HEK293 (cell line): ENCODE data around the gene DNAJB6.

Experiments used
- CTCF ChIA-PET: fragments of 350-600 bp; formaldehyde crosslinking; extraction: SDS; loops from one replicate; lab custom pipeline; 2021; ENCODE audit warnings: antibody characterized with exemption; lab: Yijun Ruan, JAX
- POLR2A ChIA-PET: fragments of 300-600 bp; formaldehyde crosslinking; extraction: SDS; loops from one replicate; lab custom pipeline; 2020; ENCODE audit warnings: antibody characterized with exemption, inconsistent platforms; lab: Yijun Ruan, JAX
- H3K27ac ChIP-seq: fragments of 200-500 bp; sonication (Bioruptor generic); 2 replicates; pipeline ENCODE4 v1.5.1; 2014; ENCODE audit warnings: low read depth, low read length, control low read depth, inconsistent platforms; ENCODE audit errors: extremely low read depth
- H3K36me3 ChIP-seq, 2 experiments: fragments of 200-500 bp in 1 of 2; sonication (Bioruptor generic) in 1 of 2; 1 replicate in 1 of 2; 2 replicates in 1 of 2; pipeline ENCODE4 v1.5.1; 2014 to 2017; ENCODE audit warnings: inconsistent platforms in 2 of 2, low read length in 2 of 2; ENCODE audit not compliant: control insufficient read depth in 2 of 2, insufficient read depth in 1 of 2
- H3K4me1 ChIP-seq: fragments of 200-500 bp; sonication (Bioruptor generic); 2 replicates; pipeline ENCODE4 v1.5.1; 2014; ENCODE audit warnings: mild to moderate bottlenecking, low read length, inconsistent platforms; ENCODE audit not compliant: control insufficient read depth, insufficient read depth
- H3K4me3 ChIP-seq: 2 replicates; pipeline ENCODE4 v1.5.1; 2011; ENCODE audit warnings: low read depth, mild to moderate bottlenecking, control low read depth, low read length, moderate library complexity
- H3K9me3 ChIP-seq: fragments of 200-500 bp; sonication (Bioruptor generic); 2 replicates; pipeline ENCODE4 v1.5.1; 2014; ENCODE audit warnings: low read depth, low read length, inconsistent platforms; ENCODE audit not compliant: control insufficient read depth, insufficient read depth
- ATF2 ChIP-seq: fragments of 450-650 bp; formaldehyde crosslinking; IDR thresholded peaks from 2 replicates; pipeline ENCODE4 v1.5.1; 2016; ENCODE audit warnings: missing biosample characterization, missing genetic modification characterization, low read depth
- EGR2 ChIP-seq: fragments of 450-650 bp; formaldehyde crosslinking; IDR thresholded peaks from 2 replicates; pipeline ENCODE4 v1.5.1; 2016; ENCODE audit warnings: low read depth, missing biosample characterization, missing genetic modification characterization
- GLIS1 ChIP-seq: fragments of 450-650 bp; formaldehyde crosslinking; IDR thresholded peaks from 2 replicates; pipeline ENCODE4 v1.5.1; 2016; ENCODE audit warnings: missing biosample characterization, missing genetic modification characterization
- IKZF3 ChIP-seq: fragments of 450-650 bp; IDR thresholded peaks from 2 replicates; pipeline ENCODE4 v1.5.0; 2018; ENCODE audit warnings: missing biosample characterization, mild to moderate bottlenecking, missing genetic modification characterization, moderate library complexity
- TCF7L2 ChIP-seq: IDR thresholded peaks from 2 replicates; pipeline ENCODE4 v1.6.1; 2011; ENCODE audit warnings: low read depth, mild to moderate bottlenecking, inconsistent platforms, low read length, moderate library complexity, borderline replicate concordance
- ZBTB11 ChIP-seq: fragments of 450-650 bp; formaldehyde crosslinking; conservative IDR thresholded peaks from 2 replicates; pipeline ENCODE4 v1.5.1; 2016; ENCODE audit warnings: low read depth, missing biosample characterization, missing genetic modification characterization
- ZBTB20 ChIP-seq: fragments of 450-650 bp; formaldehyde crosslinking; IDR thresholded peaks from 2 replicates; pipeline ENCODE4 v1.5.1; 2016; ENCODE audit warnings: missing biosample characterization, missing genetic modification characterization
- ZNF132 ChIP-seq: fragments of 450-650 bp; formaldehyde crosslinking; IDR thresholded peaks from 2 replicates; pipeline ENCODE4 v1.5.1; 2017; ENCODE audit warnings: missing biosample characterization, missing genetic modification characterization, borderline replicate concordance
- ZNF16 ChIP-seq: fragments of 450-650 bp; formaldehyde crosslinking; IDR thresholded peaks from 2 replicates; pipeline ENCODE4 v1.5.1; 2016; ENCODE audit warnings: low read depth, missing biosample characterization, missing genetic modification characterization
- ZNF221 ChIP-seq: fragments of 450-650 bp; formaldehyde crosslinking; IDR thresholded peaks from 2 replicates; pipeline ENCODE4 v1.5.1; 2017; ENCODE audit warnings: missing biosample characterization, missing genetic modification characterization, borderline replicate concordance
- ZNF302 ChIP-seq: fragments of 450-650 bp; formaldehyde crosslinking; IDR thresholded peaks from 2 replicates; pipeline ENCODE4 v1.5.1; 2016; ENCODE audit warnings: missing biosample characterization, missing genetic modification characterization, low read depth
- ZNF324 ChIP-seq: fragments of 450-650 bp; formaldehyde crosslinking; IDR thresholded peaks from 2 replicates; pipeline ENCODE4 v1.5.1; 2016; ENCODE audit warnings: missing biosample characterization, missing genetic modification characterization
- ZNF48 ChIP-seq: fragments of 450-650 bp; formaldehyde crosslinking; IDR thresholded peaks from 2 replicates; pipeline ENCODE4 v1.5.1; 2016; ENCODE audit warnings: missing biosample characterization, missing genetic modification characterization
- ZNF513 ChIP-seq: fragments of 450-650 bp; IDR thresholded peaks from 2 replicates; pipeline ENCODE4 v1.5.1; 2018; ENCODE audit warnings: missing biosample characterization, missing genetic modification characterization
- ZNF571 ChIP-seq: fragments of 450-650 bp; formaldehyde crosslinking; IDR thresholded peaks from 2 replicates; pipeline ENCODE4 v1.5.0; 2017; ENCODE audit warnings: missing biosample characterization, missing genetic modification characterization
- ZNF600 ChIP-seq: fragments of 450-650 bp; formaldehyde crosslinking; IDR thresholded peaks from 2 replicates; pipeline ENCODE4 v1.5.1; 2016; ENCODE audit warnings: missing biosample characterization, missing genetic modification characterization
- ZNF629 ChIP-seq: fragments of 450-650 bp; formaldehyde crosslinking; IDR thresholded peaks from 2 replicates; pipeline ENCODE4 v1.5.1; 2017; ENCODE audit warnings: missing biosample characterization, missing genetic modification characterization
- ZNF692 ChIP-seq: fragments of 450-650 bp; formaldehyde crosslinking; IDR thresholded peaks from 2 replicates; pipeline ENCODE4 v1.5.1; 2016; ENCODE audit warnings: missing biosample characterization, missing genetic modification characterization
- ZXDB ChIP-seq: fragments of 450-650 bp; formaldehyde crosslinking; IDR thresholded peaks from 2 replicates; pipeline ENCODE4 v1.5.1; 2016; ENCODE audit warnings: missing biosample characterization, missing genetic modification characterization
- TF ChIP-seq, protein P1 (sequence below): fragments of 450-650 bp; IDR thresholded peaks from 2 replicates; pipeline ENCODE4 v1.5.1; 2018; ENCODE audit warnings: missing biosample characterization, mild to moderate bottlenecking, missing genetic modification characterization
- TF ChIP-seq, protein P2 (sequence below): fragments of 450-650 bp; formaldehyde crosslinking; IDR thresholded peaks from 2 replicates; pipeline ENCODE4 v1.5.1; 2016; ENCODE audit warnings: missing biosample characterization, missing genetic modification characterization

DNAJB6 gene

DNA sequence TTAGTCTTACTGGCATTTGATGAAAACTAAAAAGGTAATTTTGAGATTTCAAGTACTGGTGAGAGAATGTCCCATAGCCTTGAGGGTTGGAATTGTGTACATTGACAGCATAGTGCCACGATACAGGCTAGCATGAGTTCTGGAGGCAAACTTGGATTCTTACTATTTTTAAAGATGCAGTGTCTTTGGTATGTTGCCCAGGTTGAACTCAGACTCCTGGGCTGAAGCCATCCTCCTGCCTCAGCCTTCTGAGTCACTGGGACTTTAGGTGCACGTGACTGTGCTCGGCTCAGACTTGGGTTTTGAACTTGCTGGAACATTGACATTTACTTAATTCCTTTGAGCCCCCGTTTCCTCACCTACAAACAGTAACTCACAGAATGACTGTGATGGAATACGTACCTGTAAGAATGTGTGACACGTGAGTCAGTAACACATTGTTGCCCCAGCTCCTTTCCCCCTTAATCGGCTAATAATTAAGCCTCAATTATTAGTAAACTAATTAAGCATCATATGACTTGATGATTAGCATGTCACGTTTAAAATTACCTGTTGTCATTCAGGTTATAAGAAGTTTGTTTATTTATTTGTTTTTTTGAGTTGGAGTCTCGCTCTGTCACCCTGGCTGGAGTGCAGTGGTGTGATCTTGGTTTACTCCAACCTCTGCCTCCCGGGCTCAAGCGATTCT is 10.6 kb downstream of the DNAJB6 start:
- ChIA-PET CTCF (interaction anchor here (0.9 kb wide), 1 partner anchor 31 kb away, joined by 4 read pairs; no protein-coding TSS in a partner anchor), POLR2A (no interaction called here)
- Histone ChIP-seq H3K27ac (no peak overlapping the region), H3K4me3 (no peak overlapping the region), H3K36me3 (no peaks in the 10 kb centered on the region), H3K4me1 (no peaks in the 10 kb centered on the region), H3K9me3 (no peaks in the 10 kb centered on the region)
- TF ChIP-seq ZNF629 (tag by site-specific recombination) = no peak
- TF ChIP-seq GLIS1 = no peak
- no peak for TF ChIP-seq ZNF302 (tag by site-specific recombination)
- no peak for TF ChIP-seq ZNF324 (tag by site-specific recombination)
- no peak for TF ChIP-seq ZBTB11 (tag by site-specific recombination)
- TF ChIP-seq, protein P1, sequence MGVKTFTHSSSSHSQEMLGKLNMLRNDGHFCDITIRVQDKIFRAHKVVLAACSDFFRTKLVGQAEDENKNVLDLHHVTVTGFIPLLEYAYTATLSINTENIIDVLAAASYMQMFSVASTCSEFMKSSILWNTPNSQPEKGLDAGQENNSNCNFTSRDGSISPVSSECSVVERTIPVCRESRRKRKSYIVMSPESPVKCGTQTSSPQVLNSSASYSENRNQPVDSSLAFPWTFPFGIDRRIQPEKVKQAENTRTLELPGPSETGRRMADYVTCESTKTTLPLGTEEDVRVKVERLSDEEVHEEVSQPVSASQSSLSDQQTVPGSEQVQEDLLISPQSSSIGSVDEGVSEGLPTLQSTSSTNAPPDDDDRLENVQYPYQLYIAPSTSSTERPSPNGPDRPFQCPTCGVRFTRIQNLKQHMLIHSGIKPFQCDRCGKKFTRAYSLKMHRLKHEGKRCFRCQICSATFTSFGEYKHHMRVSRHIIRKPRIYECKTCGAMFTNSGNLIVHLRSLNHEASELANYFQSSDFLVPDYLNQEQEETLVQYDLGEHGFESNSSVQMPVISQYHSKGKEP = no peak
- no peak for TF ChIP-seq EGR2
- no peak for TF ChIP-seq ZNF692
- TF ChIP-seq ZNF221 (tag by site-specific recombination) = no peak
- TF ChIP-seq TCF7L2 = no peak
- TF ChIP-seq ZNF132 (tag by site-specific recombination) = no peak
- no peak for TF ChIP-seq IKZF3 (tag by site-specific recombination)
- TF ChIP-seq ZNF571 (tag by site-specific recombination) = no peak
- no peak for TF ChIP-seq ZNF48
- no peak for TF ChIP-seq ZXDB (tag by site-specific recombination)

GRCh38 chr7:157348548-157348947 is 11.7 kb downstream of the DNAJB6 start:
- no peak overlapping the region for H3K4me3 ChIP-seq
- ChIA-PET CTCF (interaction anchor here (0.8 to 3.1 kb wide), 2 partner anchors 9 to 970 kb away, joined by 3 to 17 read pairs; no protein-coding TSS in a partner anchor), POLR2A (no interaction called here)
- TF ChIP-seq ZNF221 (tag by site-specific recombination) (no peak), ZNF16 (tag by site-specific recombination) (no peak), ZNF513 (tag by site-specific recombination) (no peak), ZNF600 (peak; percentile 92), ATF2 (tag by site-specific recombination) (no peak), ZBTB20 (tag by site-specific recombination) (no peak)
- TF ChIP-seq, protein P2, sequence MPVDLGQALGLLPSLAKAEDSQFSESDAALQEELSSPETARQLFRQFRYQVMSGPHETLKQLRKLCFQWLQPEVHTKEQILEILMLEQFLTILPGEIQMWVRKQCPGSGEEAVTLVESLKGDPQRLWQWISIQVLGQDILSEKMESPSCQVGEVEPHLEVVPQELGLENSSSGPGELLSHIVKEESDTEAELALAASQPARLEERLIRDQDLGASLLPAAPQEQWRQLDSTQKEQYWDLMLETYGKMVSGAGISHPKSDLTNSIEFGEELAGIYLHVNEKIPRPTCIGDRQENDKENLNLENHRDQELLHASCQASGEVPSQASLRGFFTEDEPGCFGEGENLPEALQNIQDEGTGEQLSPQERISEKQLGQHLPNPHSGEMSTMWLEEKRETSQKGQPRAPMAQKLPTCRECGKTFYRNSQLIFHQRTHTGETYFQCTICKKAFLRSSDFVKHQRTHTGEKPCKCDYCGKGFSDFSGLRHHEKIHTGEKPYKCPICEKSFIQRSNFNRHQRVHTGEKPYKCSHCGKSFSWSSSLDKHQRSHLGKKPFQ (tag by site-specific recombination) = 0 out of 2 replicates have a peak, but pooled peaks have one; percentile 32

More at GRCh38 chr7:157348548-157348947, 11.7 kb downstream of the DNAJB6 start:
- Histone ChIP-seq H3K4me1 (no peaks in the 10 kb centered on the region), H3K36me3 (no peaks in the 10 kb centered on the region), H3K27ac (no peak overlapping the region), H3K9me3 (no peaks in the 10 kb centered on the region)
